ENCODE measurements around the gene COX10. TPM values are rescaled to one million over a fixed set of nuclear protein-coding genes. Genes with fewer than 3 reads are reported as not detected.
"Not testable (repeated sequence)": the region's sequence is repeated elsewhere in the genome, so short reads cannot be mapped to it uniquely, and the experiment has no call there.

COX10 gene
- 10 to 100 TPM in 9 of 10 donors, 1 to 10 TPM in 1; 9.8 to 17.3 (median 14.6) TPM for polyA plus RNA-seq (ENCODE audit: insufficient read length in 10 of 10)
- long read RNA-seq, donor 1, transcript COX10-201 (7 exons, 2,873 nt) = major isoform, 8 of 11 reads
- long read RNA-seq, donor 1, partial matches to known transcripts = 0 of 11 reads
- long read RNA-seq, donor 1, other reads (novel, unspliced or antisense) = 0 of 11 reads
- long read RNA-seq, donor 2, partial matches to known transcripts = 0 of 3 reads
- long read RNA-seq, donor 2, other reads (novel, unspliced or antisense) = 0 of 3 reads
- long read RNA-seq, donor 3 = 0 reads
- long read RNA-seq, donor 4, partial matches to known transcripts = 0 of 4 reads
- long read RNA-seq, donor 4, other reads (novel, unspliced or antisense) = 0 of 4 reads
- long read RNA-seq, donor 5, transcript COX10-201 (7 exons, 2,873 nt) = major isoform, 6 of 25 reads
- long read RNA-seq, donor 5, partial matches to known transcripts = 15 of 25 reads
- long read RNA-seq, donor 5, other reads (novel, unspliced or antisense) = 0 of 25 reads
- long read RNA-seq, donor 6, transcript COX10-201 (7 exons, 2,873 nt) = major isoform, 5 of 20 reads
- long read RNA-seq, donor 6, partial matches to known transcripts = 13 of 20 reads
- long read RNA-seq, donor 6, other reads (novel, unspliced or antisense) = 0 of 20 reads
- long read RNA-seq, donor 7, partial matches to known transcripts = 0 of 2 reads
- long read RNA-seq, donor 7, other reads (novel, unspliced or antisense) = 0 of 2 reads
- long read RNA-seq, donor 8, partial matches to known transcripts = 0 of 1 reads
- long read RNA-seq, donor 8, other reads (novel, unspliced or antisense) = 0 of 1 reads
- long read RNA-seq, donor 9 = 0 reads

DNA sequence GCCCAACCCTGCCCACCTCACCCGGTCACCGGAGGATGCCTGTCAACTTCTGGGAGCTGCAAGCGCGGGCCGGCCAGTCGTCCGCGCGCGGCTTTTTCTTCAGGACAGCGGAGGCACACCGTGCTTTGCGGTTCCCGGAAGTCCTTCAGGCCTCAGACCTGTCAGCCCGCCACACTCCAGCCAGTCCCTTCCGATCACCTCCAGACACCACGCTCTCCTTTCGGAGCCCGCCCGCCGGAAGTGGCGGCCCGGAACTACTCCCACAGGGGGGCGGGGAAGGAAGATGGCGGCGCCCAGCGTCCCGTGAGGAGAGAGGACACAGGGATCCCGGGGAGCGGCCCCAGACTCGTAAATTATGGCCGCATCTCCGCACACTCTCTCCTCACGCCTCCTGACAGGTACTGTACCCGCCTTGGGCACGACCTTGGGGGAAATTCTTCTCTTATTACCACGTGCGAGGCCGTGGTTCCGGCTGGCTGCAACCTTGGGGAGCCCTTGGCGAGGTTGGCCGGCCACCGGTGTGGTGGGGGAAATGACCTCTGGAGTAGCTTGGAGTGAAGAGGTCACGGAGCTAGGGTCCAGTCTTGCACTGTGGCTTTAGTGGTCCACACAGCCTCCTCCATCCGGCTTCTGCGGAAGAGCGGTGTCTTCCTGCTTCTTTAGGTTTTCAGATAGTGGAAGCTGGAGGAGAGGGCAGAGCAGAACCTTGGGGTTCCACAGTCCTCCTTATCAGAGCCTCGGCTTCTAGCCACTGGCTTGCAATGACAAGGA, at the start of gene COX10:
Gene COX10, plus strand, starts transcription at position 254 of the 771 bp plus-strand sequence. Its CDS starts 102 bp downstream, at position 356.
- peak; percentile 79 to 94 (median 88) for DNase-seq

DNA sequence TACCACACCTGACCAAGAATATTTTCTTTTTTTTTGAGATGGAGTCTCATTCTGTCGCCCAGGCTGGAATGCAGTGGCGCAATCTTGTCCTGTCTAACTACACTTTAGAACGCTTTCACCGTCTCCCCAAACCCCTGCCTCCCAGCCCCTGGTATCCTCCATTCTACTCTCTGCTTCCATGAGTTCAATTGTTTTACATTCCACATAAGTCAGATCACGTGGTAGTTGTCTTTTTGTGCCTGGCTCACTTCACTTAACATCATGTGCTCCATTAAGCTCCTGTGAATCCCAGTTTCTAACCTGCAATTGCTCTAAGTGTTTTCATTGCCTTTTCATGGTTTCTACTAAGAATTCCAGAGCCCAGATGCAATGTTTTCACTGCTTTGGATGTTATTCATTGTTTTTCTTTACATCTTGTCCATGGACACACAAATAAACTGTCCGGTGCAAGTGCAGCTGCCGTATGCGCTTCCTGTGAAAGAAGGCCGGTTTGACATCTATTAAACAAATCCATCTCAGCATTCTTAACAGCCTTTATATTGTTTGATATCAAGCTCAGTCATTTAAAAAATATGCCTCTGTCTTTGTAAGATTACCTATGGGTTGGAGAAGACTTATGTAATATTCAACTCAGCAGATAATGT, 47.5 kb upstream of the COX10 start:
- DNase-seq = not testable (repeated sequence)

DNA sequence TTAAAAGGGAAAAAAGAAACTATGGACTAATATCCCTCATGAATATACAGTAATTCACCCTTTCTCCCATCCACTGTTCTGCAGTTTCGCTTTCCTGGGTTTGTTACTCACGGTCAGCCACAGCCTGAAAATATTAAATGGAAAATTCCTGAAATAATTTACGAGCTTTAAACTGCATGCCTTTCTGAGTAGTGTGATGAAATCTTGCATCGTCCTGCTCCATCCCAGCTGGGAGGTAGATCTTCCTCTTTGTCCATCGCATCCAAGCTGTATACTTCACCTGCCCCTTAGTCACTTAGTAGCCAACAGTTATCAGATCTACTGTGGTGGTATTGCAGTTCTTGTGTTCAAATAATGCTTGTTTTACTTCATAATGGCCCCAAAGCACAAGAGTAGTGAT, 39.5 kb upstream of the COX10 start:
- DNase-seq = not testable (repeated sequence)

DNA sequence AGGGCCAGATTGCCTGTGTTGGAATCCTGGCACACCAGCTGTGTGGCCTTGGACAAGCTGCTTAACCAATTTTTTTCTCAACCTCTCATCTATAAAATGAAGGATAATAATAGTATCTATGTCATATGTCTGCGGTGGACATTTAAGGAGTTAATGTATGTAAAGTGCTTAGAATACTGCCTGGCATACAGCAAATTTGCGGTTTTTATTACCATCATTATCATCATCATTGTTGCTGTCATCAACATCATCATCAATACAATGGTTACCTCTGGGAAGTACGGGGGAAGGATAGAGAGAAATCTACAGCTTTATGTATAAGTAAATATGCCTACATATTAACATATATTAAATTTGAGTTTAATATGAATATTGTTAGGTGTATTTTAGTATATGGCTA, 37.1 kb upstream of the COX10 start:
- DNase-seq = no peak

DNA sequence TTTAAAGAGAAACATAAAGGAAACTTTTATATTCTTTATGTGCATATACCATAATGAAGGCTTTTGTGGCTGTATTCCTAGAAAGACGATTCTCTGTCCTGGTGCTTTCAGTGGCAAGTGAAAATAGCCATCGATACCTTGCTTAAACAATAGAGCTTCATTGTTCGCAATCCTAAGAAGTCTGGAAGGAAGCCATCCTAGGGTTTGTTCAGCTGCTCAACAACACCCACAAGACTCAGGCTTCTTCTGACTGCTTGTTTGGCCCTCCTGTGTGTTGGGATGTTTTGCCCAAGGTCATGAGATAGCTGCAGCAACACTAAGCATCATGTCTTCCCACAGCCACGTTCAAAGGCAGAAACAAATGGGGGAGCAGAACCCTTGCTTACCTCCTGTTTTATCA, 36.1 kb upstream of the COX10 start:
- DNase-seq = no peak

- no peak for DNase-seq
These were observed 31.9 kb upstream of the COX10 start for GRCh38 chr17:14037453-14037852.

GRCh38 chr17:14038206-14038605, 31.1 kb upstream of the COX10 start:
- peak in 1 of 3 donors; percentile 14 for DNase-seq

- no peak for DNase-seq
These were observed 26.9 kb upstream of the COX10 start for GRCh38 chr17:14042411-14042810.

DNA sequence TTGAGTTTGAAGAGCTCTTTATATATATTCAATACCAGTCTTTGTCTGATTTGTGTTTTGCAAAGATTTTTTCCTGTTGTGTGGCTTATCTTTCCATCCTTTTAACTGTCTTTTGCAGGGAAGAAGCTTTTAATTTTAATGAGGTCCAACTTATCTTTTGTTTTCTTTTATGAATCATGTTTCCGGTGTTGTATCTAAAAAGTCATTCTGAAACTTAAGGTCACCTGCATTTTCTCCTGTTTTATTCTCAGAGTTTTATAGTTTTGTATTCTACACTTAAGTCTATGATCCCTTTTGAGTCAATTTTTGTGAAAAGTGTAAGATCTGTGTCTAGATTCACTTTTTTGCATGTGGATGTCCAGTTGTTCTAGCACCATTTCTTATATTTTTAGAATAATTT, 24.6 kb upstream of the COX10 start:
- no peak for DNase-seq

DNA sequence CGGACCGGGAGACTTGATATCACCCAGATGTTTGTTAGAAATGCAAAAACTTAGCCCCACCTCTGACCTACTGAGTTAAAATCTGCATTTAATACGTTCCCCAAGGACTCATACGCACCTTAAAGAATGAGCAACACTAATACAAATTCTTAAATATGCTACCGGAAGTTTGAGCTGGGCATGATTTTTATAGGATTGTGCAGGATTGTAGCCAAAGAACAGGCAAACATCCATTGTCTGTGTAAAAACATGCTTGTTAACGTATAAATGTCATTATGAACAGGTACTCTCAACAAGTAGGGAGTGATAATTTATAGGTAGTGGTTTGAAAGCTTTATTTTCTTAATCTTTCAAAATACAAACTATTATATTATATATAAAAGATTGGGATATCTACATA, 22.3 kb upstream of the COX10 start:
- DNase-seq = no peak

DNA sequence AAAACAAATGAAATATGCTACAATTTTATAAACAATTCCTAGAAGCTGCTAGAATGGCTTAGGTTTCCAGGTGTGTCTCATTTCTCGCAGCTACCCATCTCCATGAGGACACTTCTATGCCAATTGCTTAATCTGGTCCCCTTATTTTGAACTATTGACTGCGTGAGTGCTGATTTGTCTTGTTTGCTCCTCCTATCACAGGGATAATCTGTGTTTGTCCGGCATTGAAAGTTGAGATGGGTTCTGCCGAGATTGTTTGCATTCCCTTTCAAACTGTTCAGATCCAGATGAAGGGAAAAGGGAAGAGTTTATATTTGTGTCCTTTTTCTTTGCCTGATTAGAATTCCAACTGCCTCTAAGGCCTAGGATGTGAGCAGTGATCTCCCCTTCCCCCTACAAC, 21.7 kb upstream of the COX10 start:
- no peak for DNase-seq

- no peak for DNase-seq
These were observed 21.1 kb upstream of the COX10 start for GRCh38 chr17:14048169-14048568.

DNA sequence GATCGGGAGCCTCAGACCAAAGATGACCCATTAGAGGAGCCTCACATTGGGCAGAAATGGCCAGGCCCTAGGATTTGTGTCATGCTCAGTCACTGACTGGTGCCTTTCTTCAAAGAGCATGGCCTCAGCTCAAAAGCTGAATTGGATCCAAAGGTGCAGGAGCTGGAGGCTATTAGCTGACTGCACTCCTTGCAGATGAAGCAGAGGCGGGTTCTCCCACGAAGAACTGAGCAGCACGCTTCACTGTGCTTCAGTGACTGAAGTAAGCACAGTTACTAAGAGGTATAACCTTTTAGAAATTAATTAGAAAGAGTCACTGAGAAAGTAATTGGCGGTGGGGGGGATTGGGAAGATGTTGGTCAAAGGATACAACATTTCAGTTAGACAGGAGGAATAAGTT, 18.7 kb upstream of the COX10 start:
- no peak for DNase-seq

- no peak for DNase-seq
These were observed 17.6 kb upstream of the COX10 start for GRCh38 chr17:14051692-14052091.

- DNase-seq = no peak
These were observed 16.3 kb upstream of the COX10 start for GRCh38 chr17:14052886-14053615.

GRCh38 chr17:14057591-14057990, 11.7 kb upstream of the COX10 start:
- no peak for DNase-seq

DNA sequence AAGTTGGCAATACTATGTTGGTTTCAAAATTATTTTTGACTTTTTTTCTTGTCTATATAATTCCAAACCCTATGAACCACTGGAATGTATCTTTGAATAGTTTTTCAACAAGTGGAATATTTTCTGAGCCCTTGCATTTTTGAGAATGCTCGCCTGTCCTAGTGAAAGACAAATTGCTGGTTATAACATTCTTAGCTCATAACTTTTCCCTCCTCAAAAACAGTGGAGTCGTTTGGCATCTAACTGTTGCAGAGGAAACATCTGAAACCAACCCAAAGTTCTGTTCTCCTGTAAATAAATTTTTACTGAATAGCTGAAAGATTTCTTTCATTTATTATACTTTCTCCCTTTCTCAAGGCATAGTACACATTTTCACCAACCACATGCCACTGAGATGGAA, 11.3 kb upstream of the COX10 start:
- no peak for DNase-seq

DNA sequence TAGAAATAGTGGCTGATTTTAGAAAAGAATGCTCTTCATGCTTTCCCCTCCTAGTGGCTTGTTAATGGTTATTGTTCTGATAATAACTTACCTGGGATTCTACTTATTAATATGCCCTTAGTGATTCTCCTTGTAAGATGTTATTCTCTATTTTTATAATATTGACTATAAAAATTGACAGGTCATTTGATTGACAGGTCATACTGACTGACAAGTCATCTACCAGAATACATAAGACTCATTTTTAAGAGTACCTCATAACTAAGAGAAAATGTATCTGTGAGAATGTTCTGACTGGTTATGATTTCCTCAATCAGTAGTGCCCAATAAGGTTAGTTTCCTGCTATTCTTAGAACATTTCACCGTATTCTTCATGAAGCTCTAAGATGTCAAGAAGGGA, 8.6 kb upstream of the COX10 start:
- no peak for DNase-seq

DNA sequence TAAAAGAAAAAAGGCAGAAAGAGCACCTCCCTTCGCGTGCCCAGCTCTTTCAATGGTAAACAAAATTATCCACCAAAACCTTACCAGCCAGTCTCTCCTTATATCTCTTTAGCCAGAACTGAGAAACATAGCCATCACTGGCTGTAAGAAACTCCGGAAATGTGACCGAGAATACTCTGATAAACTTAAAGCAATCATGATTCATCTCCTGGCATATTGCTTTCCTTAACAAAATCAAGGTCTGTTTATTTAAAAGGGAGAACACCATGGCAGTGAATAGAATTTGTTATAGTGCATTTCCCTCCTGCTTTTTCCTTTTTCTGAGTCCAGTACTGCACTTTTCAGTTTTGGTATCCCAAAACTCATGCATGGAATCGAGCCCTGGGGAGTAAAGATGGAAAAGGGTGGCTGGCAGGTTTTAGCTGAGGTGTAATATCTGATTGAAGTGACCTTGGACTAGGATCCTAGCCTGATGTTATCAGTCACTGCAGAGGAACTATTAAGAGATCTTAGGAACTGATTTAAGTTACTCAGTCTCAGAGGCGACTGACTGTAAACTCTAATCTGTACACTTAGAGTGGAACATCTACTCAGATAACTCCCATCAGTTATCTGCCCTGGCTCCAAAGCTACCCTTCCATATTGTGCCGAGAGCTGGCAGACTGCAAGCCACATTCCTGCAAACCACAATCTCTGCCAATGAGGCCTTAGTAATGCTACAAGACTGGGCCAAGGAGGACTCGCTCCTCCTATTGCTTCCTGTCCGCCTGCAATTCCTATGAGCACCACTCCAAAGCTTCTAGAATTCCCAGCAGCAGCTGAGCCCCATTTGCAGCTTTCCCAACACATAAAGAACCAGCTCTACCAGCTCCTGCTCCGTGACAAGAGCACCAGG, 7.4 kb upstream of the COX10 start:
- no peak for DNase-seq

DNA sequence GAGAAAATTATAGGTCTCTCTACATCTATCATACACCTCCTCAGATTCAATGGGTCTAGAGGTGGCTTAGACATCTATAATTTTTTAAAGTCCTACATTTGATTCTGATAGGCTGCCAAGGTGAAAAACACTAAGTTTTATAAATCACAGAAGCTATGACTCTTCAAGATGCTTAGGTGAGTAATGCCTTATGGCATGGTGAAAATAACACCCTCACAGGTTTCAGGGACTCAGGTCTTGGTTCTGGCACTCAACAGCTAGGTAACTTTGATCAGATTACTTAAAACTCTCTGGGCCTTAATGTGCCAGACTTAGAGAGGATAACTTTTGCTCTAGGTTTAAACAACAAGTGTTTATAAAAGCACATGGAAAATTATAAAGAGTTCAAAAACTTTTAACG, 2.0 kb upstream of the COX10 start:
- no peak for DNase-seq
